ENCODE data around the gene TMEM82.

TMEM82 gene

GRCh38 chr1:15734901-15735300, 7.4 kb upstream of the TMEM82 start:
- in situ Hi-C loops (cut with MboI; ENCODE audit: low sequenced_read_pairs), result no loop called here

DNA sequence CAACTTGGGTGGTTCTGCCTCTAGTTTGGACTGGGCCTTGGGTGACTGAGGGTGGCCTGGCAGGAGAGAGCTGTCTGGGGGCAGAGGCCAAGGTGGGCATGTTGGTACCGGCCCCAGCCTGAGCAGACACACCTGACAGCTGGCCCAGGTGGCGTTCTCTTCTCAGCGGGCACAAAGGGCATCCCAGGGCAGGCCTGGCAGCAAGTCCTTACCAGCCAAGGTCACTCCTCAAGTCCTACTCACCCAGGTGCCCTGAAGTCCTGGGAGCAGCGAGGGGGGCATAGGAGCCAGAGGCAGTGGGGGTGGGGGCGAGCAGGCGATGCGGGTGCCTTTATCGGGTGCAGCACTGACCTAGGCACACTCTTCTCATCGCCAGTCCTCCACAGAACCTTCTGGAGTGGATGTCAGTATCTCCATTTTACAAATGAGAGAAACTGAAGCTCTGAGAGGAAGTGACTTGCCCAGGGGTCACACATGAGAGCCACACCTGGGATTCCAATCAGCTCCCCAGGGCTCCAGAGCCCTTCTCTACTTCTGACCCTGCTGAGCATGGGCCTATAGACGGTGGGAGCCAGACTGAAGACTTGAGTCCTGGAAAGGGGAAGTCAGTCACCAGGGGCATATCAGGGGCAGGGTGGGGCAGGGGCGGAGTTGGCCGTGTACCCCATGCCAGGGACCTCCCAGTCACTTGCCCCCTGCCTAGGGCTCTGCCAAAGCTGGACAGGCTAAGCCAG, 6.8 kb upstream of the TMEM82 start:
- in situ Hi-C loops (cut with MboI; ENCODE audit: low sequenced_read_pairs), result no loop called here

- in situ Hi-C loops (cut with MboI; ENCODE audit: low sequenced_read_pairs), result no loop called here
Measured at GRCh38 chr1:15736038-15736891, 6.0 kb upstream of the TMEM82 start, which contains the start of gene SLC25A34. SLC25A34 (plus strand) TSS chr1:15736258; CDS start chr1:15736486, 228 bp downstream.

DNA sequence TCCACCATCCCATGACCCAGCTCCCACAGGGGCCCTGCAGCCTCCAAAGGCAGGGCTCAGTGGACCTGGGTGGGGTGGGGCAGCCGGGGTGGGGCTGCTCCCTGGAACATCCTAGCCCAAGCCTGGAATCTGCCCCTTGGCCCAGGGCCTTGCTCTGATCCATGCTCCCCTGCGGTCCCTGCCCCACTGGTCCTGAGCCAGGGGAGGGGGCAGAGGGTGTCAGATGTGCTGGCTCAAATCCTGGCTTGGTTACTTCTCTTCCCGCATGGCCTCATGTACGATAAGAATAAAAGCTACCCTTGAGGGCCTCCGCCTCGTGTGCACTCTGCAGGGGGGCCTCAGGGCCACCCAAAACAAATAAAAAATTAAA, 5.4 kb upstream of the TMEM82 start:
- in situ Hi-C loops (cut with MboI; ENCODE audit: low sequenced_read_pairs), result no loop called here

- in situ Hi-C loops (cut with MboI; ENCODE audit: low sequenced_read_pairs), result no loop called here
Measured at GRCh38 chr1:15737324-15738319, 4.7 kb upstream of the TMEM82 start.

DNA sequence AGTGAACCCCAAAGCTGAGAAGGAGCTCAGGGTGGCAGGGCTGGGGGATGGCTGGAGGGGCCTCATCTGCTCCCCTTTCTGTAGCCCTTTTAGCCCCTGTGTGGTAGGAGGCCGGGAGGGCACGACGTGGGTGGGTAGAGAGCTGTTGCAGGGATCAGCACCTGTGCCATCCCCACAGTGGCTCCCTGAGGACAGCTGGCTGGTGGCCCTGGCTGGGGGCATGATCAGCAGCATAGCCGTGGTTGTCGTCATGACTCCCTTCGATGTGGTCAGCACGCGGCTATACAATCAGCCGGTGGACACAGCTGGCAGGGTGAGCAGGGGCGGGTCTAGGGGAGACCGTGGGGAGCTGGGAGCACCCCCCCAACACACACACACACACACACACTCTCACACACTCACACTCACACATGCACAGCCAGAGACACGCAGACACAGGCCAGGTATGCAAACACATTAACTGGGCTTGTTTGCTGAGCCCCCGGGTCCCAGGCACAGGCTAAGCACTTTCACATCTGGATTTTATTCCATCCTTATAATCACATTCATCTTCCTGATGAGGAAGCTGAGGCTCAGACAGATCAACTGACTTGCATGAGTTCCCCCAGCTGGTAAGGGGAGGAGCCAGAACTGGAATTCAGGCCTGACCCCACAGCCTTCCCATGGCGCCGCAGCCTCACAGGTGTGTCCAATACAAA, 3.7 kb upstream of the TMEM82 start:
- in situ Hi-C loops (cut with MboI; ENCODE audit: low sequenced_read_pairs), result no loop called here

DNA sequence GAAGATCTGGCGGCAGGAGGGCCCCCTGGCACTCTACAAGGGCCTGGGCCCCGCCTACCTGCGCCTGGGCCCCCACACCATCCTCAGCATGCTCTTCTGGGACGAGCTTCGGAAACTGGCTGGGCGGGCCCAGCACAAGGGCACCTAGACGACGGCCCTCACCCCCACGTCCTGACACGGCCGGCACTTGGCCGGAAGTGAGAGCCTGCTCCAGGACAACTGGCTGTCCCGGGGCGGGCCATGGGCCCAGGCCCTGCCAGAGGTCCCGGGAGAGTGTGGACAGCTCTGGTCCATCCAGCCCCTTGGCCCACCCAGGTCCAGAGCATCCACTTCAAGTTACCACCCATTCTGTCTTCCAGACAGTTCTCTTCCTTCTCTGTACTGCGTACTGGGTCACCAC, 3.0 kb upstream of the TMEM82 start:
- in situ Hi-C loops (cut with MboI; ENCODE audit: low sequenced_read_pairs), result no loop called here

GRCh38 chr1:15739745-15740144, 2.6 kb upstream of the TMEM82 start:
- in situ Hi-C loops (cut with MboI; ENCODE audit: low sequenced_read_pairs), result no loop called here

- in situ Hi-C loops (cut with MboI; ENCODE audit: low sequenced_read_pairs), result no loop called here
Measured at GRCh38 chr1:15740924-15741850, 1.1 kb upstream of the TMEM82 start.

DNA sequence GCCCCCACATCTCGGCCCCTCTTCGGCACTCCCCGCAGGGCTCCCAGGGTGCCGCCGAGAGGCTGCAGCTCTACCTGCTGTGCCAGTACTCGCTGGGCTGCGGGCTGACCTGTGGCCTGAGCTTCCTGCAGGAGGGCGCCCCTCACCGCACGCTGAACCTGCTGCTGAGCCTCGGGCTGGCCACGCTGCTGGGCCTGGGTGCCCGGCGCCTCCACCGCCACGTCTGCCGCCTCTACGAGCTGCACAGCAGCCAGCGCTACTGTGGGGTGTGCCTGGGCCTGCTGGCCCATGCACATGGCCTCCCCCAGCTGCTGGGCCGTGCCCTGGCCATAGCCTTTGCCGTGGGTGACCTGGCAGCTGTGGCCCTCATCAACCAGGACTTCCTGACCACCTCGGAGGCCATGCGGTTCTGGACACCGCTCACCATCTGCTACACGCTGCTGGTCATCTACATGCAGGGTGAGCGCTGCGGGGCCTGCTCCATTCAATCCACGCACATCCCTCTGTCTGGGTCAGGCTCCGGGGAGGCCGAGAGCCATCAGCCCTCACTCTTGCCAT, 1.9 kb downstream of the TMEM82 start:
- in situ Hi-C loops (cut with MboI; ENCODE audit: low sequenced_read_pairs), result no loop called here

DNA sequence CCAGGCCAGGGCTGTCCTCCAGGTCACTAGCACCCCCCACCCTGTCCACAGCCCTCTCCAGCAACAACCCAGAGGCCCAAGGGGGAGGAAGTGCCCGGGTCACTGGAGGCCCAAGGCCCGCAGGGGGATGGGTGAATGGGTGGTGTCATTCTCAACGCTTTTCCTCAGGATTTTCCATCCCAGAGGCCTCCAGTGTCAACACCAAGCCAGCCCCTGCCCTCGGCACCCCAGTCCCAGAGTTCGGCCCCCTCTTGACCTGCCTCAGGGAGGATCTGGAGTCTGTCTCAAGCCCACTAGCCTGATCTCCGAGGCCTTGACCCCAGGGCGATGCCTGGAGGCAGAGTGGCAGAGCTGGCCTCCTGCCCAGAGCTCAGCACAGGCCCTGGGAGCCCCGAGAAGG, 5.1 kb downstream of the TMEM82 start:
- in situ Hi-C loops (cut with MboI; ENCODE audit: low sequenced_read_pairs), result no loop called here

GRCh38 chr1:15748264-15748663, 6.0 kb downstream of the TMEM82 start:
- in situ Hi-C loops (cut with MboI; ENCODE audit: low sequenced_read_pairs), result no loop called here

DNA sequence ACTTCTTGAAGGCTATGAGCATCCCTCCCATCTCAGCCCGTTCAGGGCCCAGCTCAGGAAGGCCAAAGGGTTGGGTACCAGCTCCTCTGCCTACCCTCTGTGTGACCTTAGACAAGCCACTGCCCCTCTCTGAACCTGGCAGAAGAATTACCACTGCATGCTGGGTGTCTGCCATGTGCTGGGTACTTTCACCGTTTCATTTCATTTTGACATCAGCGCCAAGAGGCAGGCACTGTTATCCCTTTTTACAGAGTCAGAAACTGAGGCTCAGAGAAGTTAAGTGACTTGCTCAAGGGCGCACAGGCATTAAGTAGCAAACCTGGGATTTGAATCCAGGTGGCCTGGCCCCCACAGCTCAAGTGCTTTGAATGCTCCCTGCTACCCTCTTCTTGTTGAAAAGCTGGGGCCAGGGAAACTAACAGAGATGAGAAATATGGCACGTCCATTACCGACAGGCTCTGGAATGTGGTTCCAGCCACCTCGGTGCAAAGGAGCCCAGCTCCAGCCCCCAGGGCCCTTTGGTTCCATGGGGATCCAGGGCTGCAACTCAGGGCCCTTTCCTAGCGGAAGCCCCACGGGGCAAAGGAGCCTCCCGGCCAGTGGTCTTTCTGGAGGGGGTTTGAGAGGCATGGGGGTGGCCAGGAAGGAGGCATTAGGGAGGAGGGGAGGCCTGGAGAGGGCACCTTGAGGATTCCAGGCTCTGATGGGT, 6.5 kb downstream of the TMEM82 start:
- in situ Hi-C loops (cut with MboI; ENCODE audit: low sequenced_read_pairs), result no loop called here

DNA sequence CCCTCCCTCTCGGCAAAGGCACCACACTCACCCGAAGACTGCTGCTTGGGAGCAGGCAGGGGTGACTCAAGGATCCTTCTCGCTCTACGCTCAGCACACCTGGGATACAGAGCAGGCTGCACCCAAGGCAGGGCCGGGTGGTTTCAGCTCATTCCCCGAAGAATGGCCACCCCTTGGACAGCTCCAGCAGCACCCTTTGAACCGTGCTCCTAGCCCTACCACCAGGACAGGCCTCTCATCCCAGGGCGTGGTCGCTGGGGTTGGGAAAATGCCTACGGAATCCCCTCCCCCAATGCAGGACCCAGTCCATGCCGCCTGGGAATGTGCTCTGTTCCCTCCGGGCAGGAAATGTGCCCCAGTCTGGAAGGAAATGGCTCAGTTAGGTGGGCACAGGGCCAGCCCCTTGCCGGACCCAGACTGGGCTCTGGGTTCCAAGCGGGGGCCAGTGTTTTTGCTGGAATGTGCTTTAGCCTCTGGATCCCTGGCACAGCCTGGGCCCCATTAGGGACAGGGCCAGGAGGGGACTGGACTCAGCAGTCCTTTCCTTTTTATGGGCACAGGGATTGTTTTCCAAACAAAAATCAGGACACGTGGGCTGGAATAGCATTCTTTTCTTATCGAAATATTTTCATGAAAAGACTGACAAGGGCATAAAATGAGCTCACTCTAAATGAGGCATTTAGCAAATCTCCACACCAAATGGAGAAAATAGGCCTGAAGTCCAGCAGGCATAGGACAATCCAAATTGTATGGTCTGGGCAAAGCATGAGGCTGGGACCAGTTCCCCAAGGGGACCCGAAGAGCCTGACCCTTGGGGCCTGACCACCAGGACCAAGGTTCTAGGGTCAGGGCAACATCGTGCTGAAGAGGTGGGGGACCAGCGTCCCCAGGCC, 7.3 kb downstream of the TMEM82 start:
- in situ Hi-C loops (cut with MboI; ENCODE audit: low sequenced_read_pairs), result no loop called here

- in situ Hi-C loops (cut with MboI; ENCODE audit: low sequenced_read_pairs), result no loop called here
Measured at GRCh38 chr1:15750924-15751323, 8.6 kb downstream of the TMEM82 start.

- in situ Hi-C loops (cut with MboI; ENCODE audit: low sequenced_read_pairs), result no loop called here
Measured at GRCh38 chr1:15751717-15752116, 9.4 kb downstream of the TMEM82 start.

DNA sequence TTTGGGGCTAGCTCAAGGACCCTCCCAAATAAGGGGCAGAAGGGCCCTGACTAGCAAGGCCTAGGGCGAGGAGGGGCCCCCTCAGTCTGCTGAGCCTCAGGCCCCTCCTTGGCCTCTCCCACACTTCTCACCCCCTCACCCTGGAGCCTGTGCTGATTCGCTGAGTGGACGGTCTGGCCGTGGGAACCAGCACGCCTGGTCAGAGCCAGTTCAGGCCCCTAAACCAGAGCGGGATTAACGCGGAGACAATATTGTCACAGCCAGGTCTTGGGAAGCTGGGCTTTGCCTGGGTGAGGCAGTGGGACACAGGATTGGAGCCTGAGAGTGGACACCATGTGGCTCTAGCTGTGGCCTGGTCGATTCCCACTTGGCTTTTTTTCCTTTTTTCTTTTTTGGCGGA, 11.5 kb downstream of the TMEM82 start:
- in situ Hi-C loops (cut with MboI; ENCODE audit: low sequenced_read_pairs), result no loop called here
